ENCODE data around the gene HDAC1.
"Not testable (repeated sequence)": the region's sequence is repeated elsewhere in the genome, so short reads cannot be mapped to it uniquely, and the experiment has no call there.

Gene HDAC1

GRCh38 chr1:32350785-32351398 is 59.0 kb downstream of the HDAC1 start:
- peak; percentile 90 for DNase-seq

- DNase-seq: peak; percentile 99
Measured at GRCh38 chr1:32351399-32352238, 59.7 kb downstream of the HDAC1 start.

- DNase-seq: no peak
Measured at GRCh38 chr1:32352239-32352745, 60.4 kb downstream of the HDAC1 start.

- no peak for DNase-seq
Measured at GRCh38 chr1:32352831-32353383, 61.0 kb downstream of the HDAC1 start.

GRCh38 chr1:32353431-32353830 is 61.5 kb downstream of the HDAC1 start:
- no peak for DNase-seq

GRCh38 chr1:32353886-32354570 is 62.1 kb downstream of the HDAC1 start:
- DNase-seq: peak; percentile 27

- DNase-seq: not testable (repeated sequence)
Measured at GRCh38 chr1:32355778-32356177, 63.9 kb downstream of the HDAC1 start.

GRCh38 chr1:32356478-32356877 is 64.6 kb downstream of the HDAC1 start:
- no peak for DNase-seq

GRCh38 chr1:32357614-32358013 is 65.7 kb downstream of the HDAC1 start:
- peak; percentile 22 for DNase-seq

- no peak for DNase-seq
Measured at GRCh38 chr1:32358435-32358834, 66.6 kb downstream of the HDAC1 start.

- DNase-seq: no peak
Measured at GRCh38 chr1:32361308-32361673, 69.4 kb downstream of the HDAC1 start.

- DNase-seq: peak; percentile 34
Measured at GRCh38 chr1:32361674-32362473, 70.0 kb downstream of the HDAC1 start.

- DNase-seq: no peak
Measured at GRCh38 chr1:32362474-32363313, 70.8 kb downstream of the HDAC1 start, which contains the start of the genes FAM229A and TSSK3. Gene FAM229A, minus strand, starts transcription at chr1:32362485. Its CDS starts 394 bp downstream, at chr1:32362091. Gene TSSK3, plus strand, starts transcription at chr1:32362539. Its CDS starts 163 bp downstream, at chr1:32362702.

- no peak for DNase-seq
Measured at GRCh38 chr1:32363713-32364112, 71.8 kb downstream of the HDAC1 start.

GRCh38 chr1:32364836-32365235 is 73.0 kb downstream of the HDAC1 start:
- no peak for DNase-seq

- no peak for DNase-seq
Measured at GRCh38 chr1:32365445-32365844, 73.6 kb downstream of the HDAC1 start.

GRCh38 chr1:32367912-32368635 is 76.2 kb downstream of the HDAC1 start:
- DNase-seq: no peak

GRCh38 chr1:32372149-32372756 is 80.4 kb downstream of the HDAC1 start:
- no peak for DNase-seq

GRCh38 chr1:32373996-32374592 is 82.2 kb downstream of the HDAC1 start:
- no peak for DNase-seq

GRCh38 chr1:32376199-32376598 is 84.3 kb downstream of the HDAC1 start:
- DNase-seq: no peak
